CD4-positive, alpha-beta T cell treated with Interleukin-10 for 1 hour (primary cell): ENCODE measurements around the gene UCK2.
A peak's percentile ranks its signal among the peaks of the same experiment; 100 is the strongest.

Experiments used
- DNase-seq: peaks from one replicate; pipeline ENCODE4 v3.0.0-alpha.2; 2020

Gene UCK2

GRCh38 chr1:165834881-165835280 is 7.5 kb downstream of the UCK2 start:
- no peak for DNase-seq

- no peak for DNase-seq
Observed at GRCh38 chr1:165836664-165837482, 9.5 kb downstream of the UCK2 start.

- DNase-seq, result no peak
Observed at GRCh38 chr1:165837838-165838364, 10.5 kb downstream of the UCK2 start.

DNA sequence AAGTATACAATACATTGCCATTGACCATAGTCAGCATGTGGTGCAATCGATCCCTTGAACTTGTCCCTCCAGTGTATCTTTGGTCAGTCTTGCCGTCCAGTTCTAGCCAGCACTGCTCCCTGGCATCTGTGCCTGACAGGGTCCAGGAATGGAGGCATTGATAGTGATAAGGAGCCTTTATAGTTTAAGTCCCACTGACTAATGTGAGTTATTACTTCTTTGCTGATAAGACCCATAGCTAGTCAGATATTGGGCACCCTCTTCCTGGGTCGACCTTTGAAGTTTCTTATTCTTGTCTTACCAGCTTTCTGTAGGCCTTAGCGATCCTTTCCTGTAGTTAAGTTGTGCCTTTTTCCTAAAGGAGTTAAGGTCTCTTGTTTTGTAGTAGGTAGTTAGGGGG is 13.0 kb downstream of the UCK2 start:
- DNase-seq, result no peak

GRCh38 chr1:165841582-165842017 is 14.2 kb downstream of the UCK2 start:
- DNase-seq, result no peak

GRCh38 chr1:165842023-165842670 is 14.7 kb downstream of the UCK2 start:
- DNase-seq, result no peak

DNA sequence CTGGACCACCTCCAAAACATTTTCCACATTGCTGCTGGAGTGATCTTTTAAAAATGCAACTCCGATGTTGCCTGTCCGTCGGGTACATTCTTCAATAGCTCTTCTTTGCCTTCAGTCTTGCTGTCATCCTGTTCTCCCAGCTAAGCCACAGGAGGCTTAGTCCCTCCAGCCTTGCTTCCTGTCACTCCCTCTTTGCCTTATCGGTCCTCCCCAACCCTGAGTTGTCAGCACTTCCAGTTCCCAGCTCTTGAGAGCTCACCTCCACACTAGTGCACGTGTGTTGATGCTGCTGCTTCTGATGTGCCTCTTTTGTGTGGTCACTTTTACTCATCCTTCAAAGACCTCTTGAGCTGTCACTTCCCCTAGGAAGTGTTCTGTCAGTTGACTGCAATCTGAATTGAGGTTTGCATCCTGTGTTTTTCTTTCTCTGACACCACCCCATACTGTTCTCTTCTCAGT is 15.3 kb downstream of the UCK2 start:
- peak; percentile 11 for DNase-seq

- no peak for DNase-seq
Observed at GRCh38 chr1:165843304-165843703, 15.9 kb downstream of the UCK2 start.

DNA sequence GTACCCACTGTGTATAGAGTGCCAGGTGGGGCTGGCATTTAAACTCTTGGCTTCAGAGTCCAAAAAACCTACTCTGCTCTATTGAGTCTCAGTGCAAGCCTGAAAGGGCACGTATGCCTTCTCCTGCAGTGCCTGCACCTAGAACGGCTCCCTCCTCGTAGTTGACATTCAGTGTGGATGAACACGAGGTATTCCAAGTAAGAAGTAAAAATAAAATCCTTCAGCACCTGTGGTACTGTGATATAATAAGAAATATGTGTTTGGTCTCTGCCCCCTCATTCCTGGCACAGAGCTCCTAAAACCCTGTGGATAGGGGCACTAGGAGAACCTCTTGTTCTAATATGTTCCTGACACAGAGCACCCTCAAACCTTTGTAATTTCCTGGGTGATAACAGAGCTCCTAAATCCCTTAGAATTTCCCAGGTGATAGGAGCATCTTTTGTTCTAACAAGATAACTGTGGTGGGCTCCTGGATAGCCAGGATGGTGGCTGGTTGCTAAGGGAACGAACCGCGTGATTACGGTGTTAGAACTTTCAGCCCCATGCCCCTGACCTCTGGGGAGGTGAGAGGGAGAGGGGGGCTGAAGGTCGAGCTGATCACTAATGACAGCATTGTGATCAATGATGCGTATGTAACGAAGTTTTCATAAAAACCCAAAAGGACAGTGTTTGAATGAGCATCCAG is 16.8 kb downstream of the UCK2 start:
- no peak for DNase-seq

- DNase-seq, result no peak
Observed at GRCh38 chr1:165844933-165845332, 17.5 kb downstream of the UCK2 start.

DNA sequence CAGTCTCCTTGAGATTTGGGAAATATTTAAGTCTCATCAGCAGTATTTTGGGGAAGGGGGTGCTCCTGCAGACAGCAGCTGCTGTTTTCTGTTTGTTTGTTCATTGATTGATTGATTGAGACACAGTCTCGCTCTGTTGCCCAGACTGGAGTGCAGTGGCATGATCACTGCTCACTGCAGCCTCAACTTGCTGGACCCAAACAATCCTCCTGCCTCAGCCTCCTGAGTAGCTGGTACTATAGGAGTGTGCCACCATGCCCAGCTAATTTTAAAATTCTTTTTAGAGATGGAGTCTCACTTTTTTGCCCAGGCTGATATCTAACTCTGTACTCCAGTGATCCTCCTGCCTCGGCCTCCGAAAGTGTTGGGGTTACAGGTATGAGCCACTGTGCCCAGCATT is 18.2 kb downstream of the UCK2 start:
- DNase-seq, result no peak

DNA sequence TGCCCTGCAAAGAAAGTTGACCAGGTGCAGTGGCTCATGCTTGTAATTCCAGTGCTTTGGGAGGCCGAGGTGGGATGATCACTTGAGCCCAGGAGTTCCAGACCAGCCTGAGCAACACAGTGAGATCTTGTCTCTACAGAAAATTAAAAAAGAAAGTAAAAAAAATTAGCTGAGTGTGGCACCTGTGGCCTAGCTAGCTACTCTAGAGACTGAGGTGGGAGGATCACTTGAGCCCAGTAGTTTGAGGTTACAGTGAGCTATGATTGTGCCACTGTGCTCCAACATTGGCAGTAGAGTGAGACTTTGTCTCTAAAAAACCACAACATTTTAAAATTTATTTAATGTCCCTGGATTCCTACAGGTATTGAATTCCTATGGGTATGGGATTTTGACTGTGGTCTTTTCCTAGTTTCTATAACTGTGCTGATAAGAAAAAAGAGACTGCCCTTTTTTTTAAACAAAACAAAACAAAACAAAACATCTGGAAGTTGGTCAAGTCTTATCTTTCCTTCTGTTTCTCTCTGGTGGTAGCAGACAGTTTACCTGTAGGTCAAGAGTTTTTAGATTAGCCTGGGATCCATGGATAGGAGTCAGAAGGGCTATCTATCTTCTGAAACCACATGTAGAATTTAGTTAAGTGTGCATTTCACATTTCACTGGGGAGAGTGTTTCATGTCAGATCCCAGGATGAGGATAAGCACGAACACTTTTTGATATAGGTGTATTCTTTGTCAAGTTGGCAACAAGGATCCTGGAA is 18.8 kb downstream of the UCK2 start:
- DNase-seq, result no peak

- no peak for DNase-seq
Observed at GRCh38 chr1:165847486-165847885, 20.1 kb downstream of the UCK2 start.

DNA sequence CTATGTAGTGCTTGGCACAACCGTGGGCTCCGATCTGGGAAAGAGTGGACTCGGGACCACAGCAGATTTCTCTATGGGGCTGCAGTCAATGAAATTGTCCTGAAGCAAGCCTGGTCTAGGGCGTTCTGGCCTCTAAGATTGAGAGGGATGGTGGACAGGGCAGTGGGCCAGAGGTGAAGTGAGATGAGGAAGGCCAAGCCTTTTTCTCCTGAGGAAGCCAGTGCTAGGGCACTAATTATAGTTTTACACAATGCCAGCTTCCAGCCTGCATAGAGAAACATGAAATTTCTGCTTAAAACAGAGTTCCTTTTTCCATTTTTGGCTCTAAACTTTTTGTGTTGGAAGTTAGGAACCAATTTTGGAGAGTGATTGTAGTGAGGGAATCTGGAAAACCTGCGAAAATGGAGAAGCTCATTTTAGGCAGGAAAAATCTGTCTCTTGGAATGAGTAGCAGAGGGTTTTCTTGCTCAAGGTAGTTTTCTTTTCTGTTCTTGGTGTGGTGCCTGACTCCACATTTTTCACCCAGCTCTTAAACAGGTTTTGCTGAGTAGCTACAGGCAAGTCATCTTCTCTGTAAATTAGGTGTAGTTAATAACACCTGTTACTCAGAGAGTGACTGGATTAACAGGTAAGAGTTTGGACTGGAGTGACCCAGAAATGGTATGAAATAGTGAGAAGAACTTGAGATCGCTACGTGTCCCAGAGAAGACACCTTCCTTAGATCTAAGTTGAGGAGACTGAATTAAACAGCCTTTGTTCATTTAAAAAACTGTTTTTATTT is 22.1 kb downstream of the UCK2 start:
- DNase-seq, result no peak

GRCh38 chr1:165851034-165851658 is 23.7 kb downstream of the UCK2 start:
- no peak for DNase-seq

DNA sequence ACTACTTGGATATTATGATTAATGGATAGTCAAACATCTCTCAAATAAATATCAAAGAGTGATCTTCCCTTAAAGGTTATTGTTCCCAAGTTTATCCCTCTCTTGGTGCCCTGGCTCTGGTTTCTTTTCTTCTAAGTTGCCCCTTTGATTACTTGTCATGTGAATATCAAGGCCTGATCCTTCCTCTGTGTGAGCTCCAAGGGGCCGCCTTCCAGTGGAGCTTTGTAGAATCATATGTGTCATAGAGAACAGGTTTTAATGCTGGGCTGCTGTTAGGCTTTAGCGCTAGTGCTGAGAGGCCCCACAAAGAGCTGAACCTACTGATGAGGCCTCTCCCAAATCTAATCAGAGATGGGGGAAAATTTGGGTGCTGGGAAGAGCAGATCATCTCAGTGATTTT is 25.5 kb downstream of the UCK2 start:
- DNase-seq, result no peak

DNA sequence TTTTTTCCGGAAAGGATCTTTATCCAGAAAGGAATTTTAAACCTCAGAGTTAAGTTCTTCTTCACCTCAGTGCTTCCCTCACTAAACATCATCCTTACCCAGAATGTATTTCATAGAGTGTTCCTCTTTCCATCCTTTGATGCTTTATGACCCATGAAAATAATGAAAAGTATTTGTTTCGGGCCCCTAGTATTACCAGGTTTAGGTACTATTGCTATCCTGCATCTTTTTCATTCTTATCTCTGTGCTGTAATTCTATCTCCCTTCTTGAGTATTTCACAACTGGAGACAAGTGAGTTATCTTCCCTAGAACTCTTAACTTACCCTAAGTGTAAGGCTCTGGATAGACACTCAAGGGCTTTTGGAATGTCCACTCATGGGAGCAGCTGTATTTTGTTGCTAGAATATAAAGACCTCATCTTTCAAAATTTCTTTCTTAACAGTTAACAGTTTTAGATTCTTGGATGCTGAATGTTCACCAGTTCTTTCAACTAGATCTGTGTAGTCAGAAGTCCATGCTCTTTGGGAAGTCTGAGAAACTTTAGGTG is 26.2 kb downstream of the UCK2 start:
- no peak for DNase-seq

DNA sequence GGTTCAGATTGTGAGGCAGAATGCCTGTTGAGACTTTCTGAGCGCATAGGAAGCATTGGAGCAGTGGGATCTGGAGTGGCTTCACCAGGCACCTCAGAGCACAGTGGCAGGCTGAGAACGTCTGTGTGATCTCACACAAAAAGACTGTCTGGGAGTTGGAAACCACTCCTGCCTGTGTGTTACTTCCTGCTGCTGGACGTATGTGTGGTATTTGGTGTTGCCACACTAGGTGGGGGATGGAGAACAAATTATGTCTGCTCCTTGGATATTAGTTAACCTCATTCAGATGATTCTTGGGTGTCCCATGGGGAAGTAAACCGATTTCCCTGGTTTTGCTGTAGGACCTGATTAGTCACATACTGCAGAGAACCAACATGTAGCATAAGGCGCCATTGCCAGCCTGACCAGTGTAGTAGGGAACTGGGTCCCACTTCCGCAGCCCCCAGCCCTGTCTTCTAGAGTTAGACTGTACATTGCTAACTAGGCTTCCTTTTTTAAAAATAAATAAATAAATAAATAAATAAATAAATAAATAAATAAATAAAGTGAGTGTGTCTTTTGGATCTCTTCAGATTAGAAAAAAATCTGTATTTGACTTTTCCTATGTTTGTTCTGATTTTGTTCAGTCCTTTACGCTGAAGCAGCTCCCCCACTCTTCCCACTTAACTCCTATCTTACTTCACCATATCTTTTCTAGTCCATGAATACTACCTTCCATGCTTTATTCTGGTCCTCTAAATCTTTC is 26.9 kb downstream of the UCK2 start:
- peak; percentile 8 for DNase-seq

DNA sequence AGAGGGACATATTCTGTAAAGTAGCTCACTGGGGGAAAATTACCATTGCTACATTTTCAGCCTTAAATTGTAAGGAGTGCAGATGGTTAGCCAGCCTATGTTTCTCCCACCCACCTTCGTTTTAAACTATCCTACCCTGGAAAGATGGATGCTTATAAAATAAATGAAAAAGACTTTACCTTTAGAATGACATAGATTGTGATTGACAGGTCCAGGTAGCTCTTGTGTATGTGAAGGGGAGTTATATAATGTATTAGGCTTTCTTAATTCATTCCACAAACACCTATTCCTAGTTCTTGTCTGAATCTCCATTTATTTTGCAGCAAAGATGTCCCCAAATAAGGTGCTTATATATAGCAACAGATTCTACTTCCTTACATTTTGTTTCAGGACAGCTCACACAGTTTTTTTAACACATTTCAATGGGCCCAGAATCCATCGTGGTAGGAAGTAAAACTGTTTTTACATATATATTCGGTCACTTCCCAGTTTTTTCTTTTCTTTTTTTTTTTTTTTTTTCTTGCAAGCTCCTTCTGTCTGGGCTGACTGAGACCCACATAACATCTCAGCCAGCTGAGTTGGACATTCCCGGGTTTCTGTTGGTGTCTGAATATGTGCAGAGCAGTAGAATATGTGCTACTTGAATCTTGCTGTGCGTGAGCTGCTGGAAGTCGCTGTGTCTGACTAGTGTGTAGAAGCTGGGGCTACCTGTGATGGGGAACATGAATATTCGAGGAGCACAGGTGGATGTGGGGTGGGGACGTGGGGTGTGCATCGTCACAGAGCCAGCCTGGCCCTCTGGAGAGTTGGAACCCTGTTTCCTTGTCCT is 27.8 kb downstream of the UCK2 start:
- no peak for DNase-seq
